Measurements from ENCODE around the gene RPRD1A.
"Not testable (repeated sequence)": the region's sequence is repeated elsewhere in the genome, so short reads cannot be mapped to it uniquely, and the experiment has no call there.

RPRD1A gene, protein sequence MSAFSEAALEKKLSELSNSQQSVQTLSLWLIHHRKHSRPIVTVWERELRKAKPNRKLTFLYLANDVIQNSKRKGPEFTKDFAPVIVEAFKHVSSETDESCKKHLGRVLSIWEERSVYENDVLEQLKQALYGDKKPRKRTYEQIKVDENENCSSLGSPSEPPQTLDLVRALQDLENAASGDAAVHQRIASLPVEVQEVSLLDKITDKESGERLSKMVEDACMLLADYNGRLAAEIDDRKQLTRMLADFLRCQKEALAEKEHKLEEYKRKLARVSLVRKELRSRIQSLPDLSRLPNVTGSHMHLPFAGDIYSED

DNA sequence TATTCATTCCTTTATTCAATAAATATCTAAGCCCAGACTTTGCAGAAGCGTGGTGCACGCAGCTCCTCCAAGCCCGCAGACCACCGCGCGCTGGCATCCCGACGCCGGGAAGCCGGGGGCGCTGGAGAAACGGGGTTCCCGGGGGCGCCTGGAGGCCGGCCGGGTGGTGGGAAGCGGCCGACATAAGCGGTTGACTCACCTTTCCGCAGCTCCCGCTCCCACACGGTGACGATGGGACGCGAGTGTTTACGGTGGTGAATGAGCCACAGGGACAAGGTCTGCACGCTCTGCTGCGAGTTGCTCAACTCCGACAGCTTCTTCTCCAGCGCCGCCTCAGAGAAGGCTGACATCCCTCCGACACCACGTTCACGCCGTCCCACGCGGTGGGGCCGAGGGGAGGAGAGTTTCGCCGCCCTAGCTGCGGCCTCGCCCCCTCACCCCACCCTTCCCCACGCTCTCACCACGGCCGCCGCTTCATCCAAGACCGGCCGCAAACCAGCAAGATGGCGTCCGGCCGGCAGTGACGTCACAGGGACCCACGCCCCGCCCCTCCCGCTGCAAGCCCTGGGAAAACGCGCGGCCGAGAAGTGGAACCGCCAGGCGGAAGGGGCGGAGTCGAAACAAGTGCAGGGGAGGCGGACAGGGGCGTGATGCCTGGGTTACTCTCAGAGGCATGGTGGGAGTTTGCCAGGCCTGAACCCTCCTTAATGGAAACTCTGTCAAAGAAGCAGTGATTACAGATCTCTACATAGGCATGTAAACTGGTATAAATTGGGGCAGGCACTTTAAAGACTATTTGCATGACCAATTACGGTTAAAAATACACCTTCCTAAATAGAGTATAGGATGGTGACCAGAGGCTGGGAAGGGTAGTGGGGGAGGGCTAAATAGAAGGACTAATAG, at the start of gene RPRD1A:
Gene RPRD1A, minus strand, starts transcription at position 505 of the 903 bp plus-strand sequence. Its CDS starts 155 bp downstream, at position 350.
- peak; percentile 88 for DNase-seq (ENCODE audit: low spot score)

DNA sequence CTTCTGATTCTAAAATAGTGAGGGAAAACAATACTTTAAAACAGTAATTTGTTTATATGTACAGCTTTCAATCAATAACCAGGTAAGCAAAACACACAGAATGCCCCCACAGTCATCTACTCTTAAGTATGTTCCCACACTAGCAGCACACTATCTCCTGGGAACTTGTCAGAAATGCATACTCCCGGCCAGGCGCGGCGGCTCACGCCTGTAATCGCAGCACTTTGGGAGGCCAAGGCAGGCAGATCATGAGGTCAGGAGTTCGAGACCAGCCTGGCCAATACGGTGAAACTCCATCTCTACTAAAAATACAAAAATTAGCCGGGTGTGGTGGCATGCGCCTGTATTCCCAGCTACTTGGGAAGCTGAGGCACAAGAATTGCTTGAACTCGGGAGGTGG, 49.4 kb upstream of the RPRD1A start:
- not testable (repeated sequence) for DNase-seq (ENCODE audit: low spot score)

DNA sequence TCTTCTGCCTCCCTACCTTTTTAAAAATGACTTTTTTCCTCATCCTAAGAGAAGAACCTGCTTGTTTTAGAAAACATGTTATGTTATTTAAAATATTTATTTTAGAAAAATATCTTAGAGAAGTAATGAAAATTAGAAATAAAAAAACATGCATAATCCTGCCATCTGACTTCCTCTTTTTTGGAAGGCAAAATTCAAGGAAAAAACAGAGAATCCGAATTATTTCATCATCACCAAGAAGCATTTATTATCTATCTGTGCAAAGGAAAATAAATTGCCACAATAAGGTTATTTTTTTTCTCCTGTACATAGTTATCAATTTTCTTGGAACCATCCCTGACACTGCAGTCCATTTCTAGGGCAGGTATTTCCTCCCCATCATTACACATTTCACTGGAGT, 47.4 kb upstream of the RPRD1A start:
- DNase-seq (ENCODE audit: low spot score), result no peak

DNA sequence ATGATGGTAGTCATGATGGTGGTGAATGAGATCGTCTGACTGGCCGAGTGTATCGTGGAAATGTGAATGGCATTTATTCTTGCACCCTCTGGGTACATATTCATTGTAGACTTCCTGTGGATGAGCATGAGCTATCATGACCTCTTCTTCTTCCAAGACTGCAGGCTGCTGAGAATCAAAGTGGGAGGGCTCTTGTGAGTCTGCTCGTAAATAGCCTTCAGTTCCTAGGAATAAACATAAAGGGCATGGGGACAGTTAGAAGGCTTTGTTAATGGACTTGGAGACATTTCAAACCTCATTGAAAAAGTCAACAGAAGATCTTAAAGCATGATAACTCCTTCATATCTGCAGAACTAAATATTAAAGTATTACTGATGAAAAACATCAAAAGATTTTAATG, 46.9 kb upstream of the RPRD1A start:
- DNase-seq (ENCODE audit: low spot score), result no peak

DNA sequence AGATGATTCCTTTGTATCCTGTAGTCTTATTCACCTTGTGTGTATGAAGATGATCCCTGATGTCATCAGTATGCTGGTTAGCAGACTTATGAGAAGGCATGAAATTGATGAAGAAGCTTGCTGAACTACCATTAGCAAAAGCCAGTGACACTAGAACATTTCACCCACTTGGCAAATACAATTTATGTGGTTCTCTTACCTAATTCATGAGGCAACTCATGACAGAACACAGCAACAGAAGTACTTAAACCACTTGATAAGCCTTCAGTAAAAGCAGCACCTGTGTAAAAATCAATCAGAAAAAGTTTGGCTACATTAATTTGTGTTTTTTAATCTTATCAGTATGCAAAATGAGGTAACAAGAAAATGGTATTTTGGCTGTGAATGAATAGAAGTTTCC, 44.9 kb upstream of the RPRD1A start:
- no peak for DNase-seq (ENCODE audit: low spot score)

DNA sequence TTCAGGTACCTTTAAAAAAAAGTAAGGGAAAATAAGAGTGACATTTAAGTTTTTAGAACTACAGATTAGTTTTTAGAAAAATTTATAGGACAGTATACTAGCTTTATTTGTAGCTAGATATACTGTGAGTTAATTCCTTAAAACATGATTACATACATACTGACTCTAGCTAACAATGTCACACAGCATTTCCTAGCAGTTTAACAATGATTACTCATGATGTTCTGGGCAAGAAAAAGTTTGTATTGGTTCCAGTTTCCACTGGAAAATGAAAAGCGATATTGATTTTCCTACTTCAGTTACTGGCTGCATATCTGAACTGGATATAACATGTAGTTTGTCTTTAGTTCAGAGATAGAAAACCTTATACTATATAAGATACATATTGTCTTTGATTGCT, 42.4 kb upstream of the RPRD1A start:
- DNase-seq (ENCODE audit: low spot score), result no peak

DNA sequence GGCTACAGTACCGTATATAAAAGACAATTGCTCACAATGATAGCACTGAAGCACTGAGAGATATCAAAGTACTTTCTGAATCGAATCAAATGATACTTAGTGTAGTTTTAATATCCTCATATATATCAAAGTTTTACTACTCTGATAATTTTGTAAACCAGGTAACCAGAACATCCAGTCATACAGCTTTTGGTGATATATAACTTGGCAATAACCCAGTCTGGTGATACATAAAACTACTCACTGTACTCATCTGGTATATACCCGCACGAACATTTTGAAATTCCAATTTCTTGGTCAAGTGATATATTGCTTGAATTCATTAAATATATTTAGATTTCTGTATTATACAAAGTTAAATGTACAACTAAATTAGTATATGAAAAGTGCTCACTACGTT, 41.2 kb upstream of the RPRD1A start:
- no peak for DNase-seq (ENCODE audit: low spot score)

DNA sequence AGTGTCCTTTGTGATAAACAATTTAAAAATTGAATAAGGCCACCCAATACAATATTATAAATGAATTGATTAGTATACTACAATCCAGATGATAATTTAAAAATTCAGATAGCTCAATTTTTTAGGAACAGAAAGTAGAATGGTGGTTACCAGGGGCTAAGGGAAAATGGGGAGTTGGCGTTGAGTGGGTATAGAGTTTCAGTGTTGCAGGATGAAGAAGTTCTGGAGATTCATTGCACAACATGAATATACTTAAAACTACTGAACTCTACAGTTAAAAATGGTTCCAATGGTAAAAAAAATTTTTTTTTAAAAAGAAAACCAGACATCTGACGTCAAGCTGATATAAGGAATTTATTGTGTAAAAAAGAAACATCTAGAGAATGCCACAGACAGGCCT, 40.8 kb upstream of the RPRD1A start:
- DNase-seq (ENCODE audit: low spot score), result no peak

DNA sequence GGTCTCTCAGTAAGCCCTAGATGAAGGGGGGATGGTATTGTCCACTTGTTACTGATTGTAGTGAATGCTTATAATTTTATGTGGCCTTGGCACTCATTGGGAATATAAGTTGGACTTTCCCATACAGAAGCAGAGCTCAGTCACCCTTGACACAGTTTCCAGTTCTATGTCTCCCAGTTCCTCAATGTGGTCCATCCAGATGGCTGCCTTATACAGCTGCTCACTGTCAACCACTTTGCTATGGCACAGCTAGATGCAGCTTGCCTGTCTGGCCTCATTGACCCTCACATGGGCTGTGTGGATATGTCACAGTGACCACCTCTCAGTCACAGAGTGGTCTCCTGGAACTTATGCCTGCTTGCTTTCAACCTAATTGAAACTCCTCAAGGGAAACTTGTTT, 40.1 kb upstream of the RPRD1A start:
- DNase-seq (ENCODE audit: low spot score), result no peak

DNA sequence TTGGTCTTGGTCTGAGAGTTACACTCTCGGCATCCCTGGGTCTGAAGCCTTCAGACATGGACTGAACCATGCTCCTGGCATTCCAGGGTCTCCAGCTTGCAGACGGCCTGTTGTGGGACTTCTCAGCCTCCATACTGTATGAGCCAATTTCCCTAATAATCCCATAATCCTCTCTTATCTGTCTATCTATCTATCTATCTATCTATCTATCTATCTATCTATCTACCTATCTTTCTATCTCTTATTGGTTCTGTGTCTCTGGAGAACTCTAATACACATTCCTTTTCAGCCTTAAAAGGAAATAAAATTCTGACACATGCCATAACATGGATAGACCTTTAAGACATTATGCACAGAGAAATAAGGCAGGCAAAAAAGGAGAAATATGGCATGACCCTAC, 37.4 kb upstream of the RPRD1A start:
- DNase-seq (ENCODE audit: low spot score), result no peak

DNA sequence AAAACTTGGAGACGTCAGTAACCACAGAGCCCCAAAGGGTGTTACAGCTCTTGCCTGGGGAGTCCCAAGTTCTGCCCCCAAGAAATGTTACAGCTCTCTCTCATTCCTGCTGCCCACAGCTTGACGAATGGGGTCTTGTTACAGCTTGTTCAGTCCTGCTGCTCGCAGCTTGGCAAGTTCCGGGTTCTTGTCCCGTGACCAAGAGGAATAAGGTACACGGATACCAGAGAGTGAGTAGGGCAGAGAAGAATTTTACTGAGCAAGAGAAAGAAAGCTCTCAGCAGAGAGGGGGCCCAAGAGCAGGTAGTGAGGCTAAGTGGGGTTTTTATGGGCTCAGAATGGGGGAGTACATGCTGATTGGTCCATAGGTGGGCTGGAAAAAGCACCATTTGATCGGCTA, 34.6 kb upstream of the RPRD1A start:
- no peak for DNase-seq (ENCODE audit: low spot score)

DNA sequence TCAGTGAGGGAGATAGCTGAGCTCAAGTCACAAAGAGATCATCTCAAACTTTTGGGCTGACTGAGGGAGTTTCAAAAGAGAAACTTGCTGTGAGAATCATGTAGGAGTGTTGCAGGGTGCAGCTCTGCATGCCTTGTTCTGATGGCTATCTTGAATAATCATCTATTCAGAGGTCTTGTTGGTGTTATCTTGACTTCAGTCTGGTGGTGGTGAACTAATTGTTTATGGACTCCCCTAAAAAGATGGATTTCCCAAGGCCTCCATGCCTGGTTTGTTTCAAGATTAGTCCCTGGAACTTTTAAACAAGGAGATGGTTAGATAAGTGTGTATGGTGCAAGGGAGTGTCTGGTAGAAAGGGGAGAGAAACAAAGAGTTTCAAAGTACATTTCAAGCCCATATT, 32.0 kb upstream of the RPRD1A start:
- DNase-seq (ENCODE audit: low spot score), result no peak

DNA sequence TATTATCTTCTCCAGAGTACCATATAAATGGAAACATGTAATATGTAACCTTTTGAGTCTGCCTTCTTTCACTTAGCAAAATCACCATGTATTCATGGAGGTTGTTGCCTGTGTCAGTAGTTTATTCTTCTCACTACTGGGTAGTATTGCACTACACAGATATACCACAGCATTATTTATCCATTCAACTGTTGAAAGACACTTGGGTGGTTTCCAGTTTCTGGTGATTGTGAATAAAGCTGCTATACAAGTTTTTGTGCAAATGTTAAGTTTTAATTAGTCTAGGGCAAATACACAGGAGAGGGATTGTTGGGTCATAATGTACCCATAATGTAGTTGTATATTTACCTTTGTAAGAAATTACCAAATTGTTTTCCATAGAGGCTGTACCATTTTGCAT, 29.6 kb upstream of the RPRD1A start:
- no peak for DNase-seq (ENCODE audit: low spot score)

DNA sequence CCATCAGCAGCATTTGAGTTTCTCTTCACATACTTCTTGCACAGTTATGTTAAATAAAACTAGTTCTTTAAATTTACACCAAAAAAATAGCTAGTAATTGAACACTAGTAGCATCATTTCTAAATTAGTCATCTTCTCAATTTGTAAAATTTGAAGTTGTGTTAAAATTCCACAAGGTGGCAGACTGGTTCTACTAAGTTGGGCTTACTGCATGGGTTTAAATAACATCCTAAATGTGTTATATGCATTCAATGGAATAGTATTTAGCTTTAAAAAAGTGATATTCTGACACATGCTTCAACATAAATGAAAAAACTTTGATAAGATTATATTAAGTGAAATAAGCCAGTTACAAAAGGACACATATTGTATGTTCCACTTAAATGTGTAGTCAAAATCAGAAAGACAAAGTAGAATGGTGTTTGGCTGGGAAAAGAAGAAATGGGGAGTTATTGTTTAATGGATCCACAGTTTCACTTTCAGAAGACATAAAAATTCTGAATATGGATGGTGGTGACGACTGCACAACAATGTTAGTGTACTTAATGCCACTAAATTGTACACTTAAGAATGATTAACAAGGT, 28.7 kb upstream of the RPRD1A start:
- DNase-seq (ENCODE audit: low spot score), result peak; percentile 23

DNA sequence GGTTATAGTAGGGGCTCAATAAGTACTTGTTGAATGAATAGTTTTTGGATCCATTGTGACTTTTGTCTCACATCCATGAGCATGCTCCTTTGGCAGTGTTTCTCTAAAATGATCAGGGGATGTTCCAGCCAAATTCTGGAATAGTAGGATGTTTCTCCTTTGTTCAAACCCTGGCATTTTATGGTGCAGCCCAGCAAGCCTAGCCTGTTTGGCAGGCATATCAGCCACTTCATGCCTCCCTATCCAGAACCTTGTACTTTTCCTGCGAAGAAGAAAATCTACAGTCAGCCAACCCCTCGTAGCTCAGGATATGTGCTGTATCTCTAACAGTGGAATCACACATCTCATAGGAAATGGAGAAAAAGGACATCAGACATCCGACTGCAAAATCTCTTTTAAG, 27.1 kb upstream of the RPRD1A start:
- no peak for DNase-seq (ENCODE audit: low spot score)

DNA sequence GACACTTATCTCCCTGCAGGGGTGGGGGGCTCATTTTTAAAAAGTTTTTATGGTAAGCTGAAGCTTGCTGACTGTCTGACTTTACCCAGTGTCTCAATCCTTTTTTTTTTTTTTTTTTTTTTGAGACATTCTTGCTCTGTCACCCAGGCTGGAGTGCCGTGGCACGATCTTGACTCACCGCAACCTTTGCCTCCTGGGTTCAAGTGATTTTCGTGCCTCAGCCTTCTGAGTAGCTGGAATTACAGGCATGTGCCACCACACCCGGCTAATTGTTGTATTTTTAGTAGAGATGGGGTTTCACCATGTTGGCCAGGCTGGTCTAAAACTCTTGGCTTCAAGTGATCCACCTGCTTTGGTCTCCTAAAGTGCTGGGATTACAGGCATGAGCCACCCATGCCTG, 24.8 kb upstream of the RPRD1A start:
- DNase-seq (ENCODE audit: low spot score), result not testable (repeated sequence)

DNA sequence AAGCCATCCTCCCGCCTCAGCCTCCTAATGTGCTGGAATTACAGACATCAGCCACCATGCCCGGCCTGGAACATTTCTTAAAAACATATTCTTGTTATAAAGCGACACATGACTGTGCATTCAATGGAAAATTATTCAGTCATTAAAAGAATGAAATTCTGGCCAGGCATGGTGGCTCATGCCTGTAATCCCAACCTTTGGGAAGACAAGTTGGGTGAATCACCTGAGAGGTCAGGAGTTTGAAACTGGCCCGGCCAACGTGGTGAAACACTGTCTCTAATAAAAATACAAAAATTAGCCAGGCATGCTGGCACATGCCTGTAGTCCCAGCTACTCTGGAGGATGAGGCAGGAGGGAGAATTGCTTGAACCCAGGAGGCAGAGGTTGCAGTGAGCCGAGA, 21.6 kb upstream of the RPRD1A start:
- DNase-seq (ENCODE audit: low spot score), result no peak

DNA sequence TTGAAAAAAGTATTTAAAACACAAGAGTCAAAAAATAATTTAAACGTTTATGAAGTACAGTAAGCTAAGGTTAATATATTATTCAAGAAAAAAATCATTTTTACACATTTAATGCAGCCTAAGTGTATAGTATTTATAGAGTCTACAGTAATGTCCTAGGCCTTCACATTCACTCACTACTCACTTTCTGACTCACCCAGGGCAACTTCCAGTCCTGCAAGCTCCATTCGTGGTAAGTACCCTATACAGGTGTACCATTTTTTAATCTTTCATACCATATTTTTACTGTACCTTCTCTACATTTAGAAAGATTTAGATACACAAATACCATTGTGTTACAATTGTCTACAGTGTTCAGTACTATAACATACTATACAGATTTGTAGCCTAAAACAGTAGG, 20.9 kb upstream of the RPRD1A start:
- DNase-seq (ENCODE audit: low spot score), result no peak

DNA sequence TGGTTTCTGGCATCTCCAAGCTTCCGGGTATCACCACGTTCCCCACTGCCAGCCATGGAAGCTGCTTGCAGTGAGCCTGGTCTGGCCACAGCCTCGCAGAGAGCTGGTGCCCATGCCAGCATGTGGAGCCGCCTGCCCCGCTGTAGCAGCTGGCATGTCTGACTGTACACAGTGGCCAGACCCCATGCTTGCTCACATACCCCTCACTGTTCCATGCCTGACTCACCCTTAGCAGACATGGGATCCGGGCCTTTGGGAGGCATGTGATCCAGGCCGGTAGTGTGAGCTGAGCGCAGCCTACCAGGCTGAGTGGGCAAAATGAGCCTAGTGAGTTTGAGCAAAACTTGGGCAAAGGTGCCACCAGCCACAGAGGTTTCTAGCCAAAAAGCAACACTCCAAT, 18.8 kb upstream of the RPRD1A start:
- no peak for DNase-seq (ENCODE audit: low spot score)

DNA sequence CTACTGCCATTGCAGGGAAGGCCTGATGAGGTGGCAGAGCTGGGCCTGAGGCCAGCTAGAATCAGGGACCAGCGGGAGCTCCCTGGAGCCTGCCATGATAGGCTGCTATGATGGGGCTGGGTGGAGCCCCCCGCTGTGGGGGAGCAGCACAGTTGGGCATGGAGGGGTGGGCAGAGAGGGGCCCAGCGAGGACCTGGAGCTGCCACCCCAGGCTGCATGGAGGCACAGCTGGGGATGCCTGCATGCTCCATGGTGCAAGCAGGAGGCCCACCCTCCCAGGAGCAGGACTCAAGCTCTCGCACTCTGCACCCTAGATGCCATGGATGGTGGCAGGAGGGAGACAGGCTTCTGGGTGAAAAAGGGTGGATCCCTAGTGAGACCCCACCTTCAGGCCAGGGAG, 17.8 kb upstream of the RPRD1A start:
- no peak for DNase-seq (ENCODE audit: low spot score)

DNA sequence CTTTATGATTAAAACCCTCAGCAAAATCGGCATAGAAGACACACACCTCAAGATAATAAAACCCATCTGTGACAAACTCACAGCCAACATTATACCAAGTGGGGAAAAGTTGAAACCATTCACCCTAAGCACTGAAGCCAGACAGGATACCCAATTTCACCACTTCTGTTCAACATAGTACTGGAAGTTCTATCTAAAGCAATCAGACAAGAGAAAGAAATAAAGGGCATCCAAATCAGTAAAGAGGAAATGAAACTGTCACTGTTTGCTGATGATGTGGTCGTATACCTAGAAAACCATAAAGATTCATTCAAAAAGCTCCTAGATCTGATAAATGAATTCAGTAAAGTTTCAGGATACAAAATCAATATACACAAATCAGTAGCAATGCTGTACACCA, 16.4 kb upstream of the RPRD1A start:
- DNase-seq (ENCODE audit: low spot score), result no peak

DNA sequence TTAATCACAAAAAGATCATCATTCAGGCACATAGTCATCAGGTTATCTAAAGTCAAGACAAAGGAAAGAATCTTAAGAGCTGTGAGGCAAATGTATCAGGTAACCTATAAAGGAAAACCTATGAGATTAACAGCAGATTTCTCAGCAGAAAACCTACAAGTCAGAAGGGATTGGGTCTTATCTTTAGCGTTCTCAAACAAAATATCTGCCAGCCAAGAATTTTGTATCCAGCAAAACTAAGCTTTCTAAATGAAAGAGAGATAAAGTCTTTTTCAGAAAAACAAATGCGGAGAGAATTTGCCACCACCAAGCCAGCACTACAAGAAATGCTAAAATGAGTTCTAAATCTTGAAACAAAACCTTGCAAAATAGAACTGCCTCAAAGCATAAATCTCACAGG, 13.8 kb upstream of the RPRD1A start:
- not testable (repeated sequence) for DNase-seq (ENCODE audit: low spot score)

Measured in HuH-7.5 (cell line).